HepG2 (cell line): Measurements from ENCODE around the gene NAA38. TPM values are rescaled to one million over a fixed set of nuclear protein-coding genes. Genes with fewer than 3 reads are reported as not detected.
A peak's percentile ranks its signal among the peaks of the same experiment; 100 is the strongest.

ENCODE experiments used
- ATAD3A ChIP-seq: sonication (generic); formaldehyde crosslinking; IDR thresholded peaks from 2 replicates; pipeline ENCODE4 v1.4.0; 2020; ENCODE audit warnings: missing genetic modification reagents
- CSRNP1 ChIP-seq: sonication (generic); formaldehyde crosslinking; IDR thresholded peaks from 2 replicates; pipeline ENCODE4 v1.8.1; 2023; ENCODE audit warnings: mild to moderate bottlenecking, missing genetic modification reagents
- DBP ChIP-seq: sonication (generic); formaldehyde crosslinking; IDR thresholded peaks from 2 replicates; pipeline ENCODE4 v1.4.0; 2020; ENCODE audit warnings: missing genetic modification reagents; ENCODE audit errors: not compliant biosample characterization
- EED ChIP-seq: sonication (generic); formaldehyde crosslinking; IDR thresholded peaks from 2 replicates; pipeline ENCODE4 v1.5.0; 2020; ENCODE audit warnings: mild to moderate bottlenecking, missing genetic modification reagents
- HINFP ChIP-seq: sonication (generic); formaldehyde crosslinking; IDR thresholded peaks from 2 replicates; pipeline ENCODE4 v1.4.0; 2020; ENCODE audit warnings: low read depth, mild to moderate bottlenecking, missing genetic modification reagents
- HMG20B ChIP-seq: conservative IDR thresholded peaks from 2 replicates; pipeline ENCODE4 v1.6.1; 2016; ENCODE audit warnings: missing genetic modification reagents, missing compliant biosample characterization
- HMGXB3 ChIP-seq: sonication (generic); formaldehyde crosslinking; IDR thresholded peaks from 2 replicates; pipeline ENCODE4 v1.4.0; 2020; ENCODE audit warnings: missing genetic modification reagents, borderline replicate concordance
- HOXA7 ChIP-seq: sonication (generic); formaldehyde crosslinking; IDR thresholded peaks from 2 replicates; pipeline ENCODE4 v1.8.1; 2022; ENCODE audit warnings: mild to moderate bottlenecking, missing genetic modification reagents, moderate library complexity
- IRF9 ChIP-seq: sonication (generic); formaldehyde crosslinking; IDR thresholded peaks from 2 replicates; pipeline ENCODE4 v1.8.0; 2022; ENCODE audit warnings: missing genetic modification reagents, mild to moderate bottlenecking, borderline replicate concordance
- JARID2 ChIP-seq: sonication (generic); formaldehyde crosslinking; IDR thresholded peaks from 2 replicates; pipeline ENCODE4 v1.8.1; 2023; ENCODE audit warnings: missing genetic modification reagents, inconsistent platforms; ENCODE audit not compliant: insufficient replicate concordance
- KAT8 ChIP-seq: IDR thresholded peaks from 2 replicates; pipeline ENCODE4 v1.6.1; 2016; ENCODE audit warnings: missing genetic modification reagents, missing compliant biosample characterization
- MAFF ChIP-seq: IDR thresholded peaks from 2 replicates; pipeline ENCODE4 v1.6.1; 2011; ENCODE audit warnings: low read depth, low read length, improper control_type of control experiment
- MED1 ChIP-seq: sonication (generic); formaldehyde crosslinking; IDR thresholded peaks from 2 replicates; pipeline ENCODE4 v1.4.0; 2020; ENCODE audit warnings: missing genetic modification reagents
- NCOA1 ChIP-seq: sonication (generic); formaldehyde crosslinking; IDR thresholded peaks from 2 replicates; pipeline ENCODE4 v1.9.0; 2021; ENCODE audit warnings: missing genetic modification reagents
- POLR2G ChIP-seq: fragments of 200-400 bp; formaldehyde crosslinking; IDR thresholded peaks from 2 replicates; pipeline ENCODE4 v1.6.1; 2018; ENCODE audit warnings: mild to moderate bottlenecking, low read depth, low read length, moderate library complexity
- SIN3B ChIP-seq: fragments of 150-350 bp; IDR thresholded peaks from 2 replicates; pipeline ENCODE4 v1.6.1; 2014; ENCODE audit warnings: low read length
- SMC3 ChIP-seq: IDR thresholded peaks from 2 replicates; pipeline ENCODE4 v1.6.1; 2011; ENCODE audit warnings: low read length, improper control_type of control experiment
- ZBTB34 ChIP-seq: sonication (generic); formaldehyde crosslinking; IDR thresholded peaks from 2 replicates; pipeline ENCODE4 v1.8.0; 2022; ENCODE audit warnings: mild to moderate bottlenecking, missing genetic modification reagents
- polyA plus RNA-seq, 8 experiments: library from polyadenylated mRNA; depleted of rRNA in 3 of 8; stranded (reverse) in 7 of 8; unstranded in 1 of 8; fragments of >200 nt; fragmentation: Illumina TruSeq in 4 of 8; extraction: Trizol in 4 of 8; gene quantifications; 2 replicates each; pipeline versions ENCODE4 v1.2.1 to v1.2.3, GENCODE V29; 2011 to 2016; ENCODE audit warnings: low read depth in 4 of 8, missing spikeins in 1 of 8, mixed read lengths in 1 of 8; ENCODE audit not compliant: insufficient read depth in 1 of 8
- total RNA-seq, 5 experiments: library from RNA; depleted of rRNA; stranded (reverse); fragments of >200 nt; fragmentation: Illumina TruSeq; extraction: Trizol; gene quantifications; 2 replicates each; pipeline ENCODE4 v1.2.3, GENCODE V29; 2016; ENCODE audit warnings: low read depth in 1 of 5

Gene NAA38
- total and polyA plus RNA-seq, 2 of the 13 experiments (the other 11 are each of a cell fraction or from before 2014, with no cell fraction given): 46.9 to 91.6 TPM

- TF ChIP-seq KAT8 (CRISPR knock-in tag) (peak; percentile 58), NCOA1 (CRISPR knock-in tag) (no peak), SMC3 (no peak), IRF9 (0 out of 2 replicates have a peak, but pooled peaks have one; percentile 69), ZBTB34 (CRISPR knock-in tag) (no peak), HOXA7 (CRISPR knock-in tag) (no peak), DBP (CRISPR knock-in tag) (peak; percentile 45), SIN3B (no peak), POLR2G (peak; percentile 54), MAFF (no peak), CSRNP1 (CRISPR knock-in tag) (no peak), EED (CRISPR knock-in tag) (no peak; the same call in 1 of the 2 replicates), HMG20B (CRISPR knock-in tag) (no peak), HMGXB3 (CRISPR knock-in tag) (peak; percentile 69; the same call in 1 of the 2 replicates), HINFP (no peak), JARID2 (peak; percentile 52), ATAD3A (no peak), MED1 (CRISPR knock-in tag) (peak; percentile 79)
These were observed at the start of gene NAA38 (continued) for GRCh38 chr17:7856811-7857712.
